Brain pericyte (primary cell): ENCODE measurements around the gene PHETA2.
"Not testable (repeated sequence)": the region's sequence is repeated elsewhere in the genome, so short reads cannot be mapped to it uniquely, and the experiment has no call there.

Experiments used
- DNase-seq: peaks from one replicate; pipeline ENCODE4 v3.0.0-alpha.2; 2012; ENCODE audit warnings: low read depth, low spot score

The PHETA2 gene

GRCh38 chr22:42069801-42070516, 4.1 kb upstream of the PHETA2 start:
- DNase-seq, result no peak

- DNase-seq, result peak; percentile 87
Measured at GRCh38 chr22:42070517-42071422, 3.3 kb upstream of the PHETA2 start, which contains the start of gene NAGA. Gene NAGA, minus strand, starts transcription at chr22:42070812. Its CDS starts 515 bp downstream, at chr22:42070297.

GRCh38 chr22:42071508-42071907, 2.5 kb upstream of the PHETA2 start:
- not testable (repeated sequence) for DNase-seq

GRCh38 chr22:42072606-42073330, 1.3 kb upstream of the PHETA2 start:
- no peak for DNase-seq

GRCh38 chr22:42073621-42074041, 417 bp upstream of the PHETA2 start:
- no peak for DNase-seq

GRCh38 chr22:42074846-42075676, 1.0 kb downstream of the PHETA2 start:
- no peak for DNase-seq

GRCh38 chr22:42076764-42077485, 2.9 kb downstream of the PHETA2 start:
- DNase-seq, result no peak

GRCh38 chr22:42077486-42078125, 3.6 kb downstream of the PHETA2 start:
- DNase-seq, result no peak

GRCh38 chr22:42078469-42079318, 4.6 kb downstream of the PHETA2 start:
- no peak for DNase-seq

- peak; percentile 94 for DNase-seq
Measured at GRCh38 chr22:42079319-42080251, 5.5 kb downstream of the PHETA2 start, which contains the start of gene SMDT1. Gene SMDT1, plus strand, starts transcription at chr22:42079700. Its CDS starts 69 bp downstream, at chr22:42079769.

- DNase-seq, result no peak
Measured at GRCh38 chr22:42080287-42080686, 6.2 kb downstream of the PHETA2 start.

- no peak for DNase-seq
Measured at GRCh38 chr22:42083119-42083518, 9.1 kb downstream of the PHETA2 start.

- no peak for DNase-seq
Measured at GRCh38 chr22:42084874-42085273, 10.8 kb downstream of the PHETA2 start.

GRCh38 chr22:42086051-42086450, 12.0 kb downstream of the PHETA2 start:
- no peak for DNase-seq

- DNase-seq, result peak; percentile 97
Measured at GRCh38 chr22:42090596-42091454, 16.8 kb downstream of the PHETA2 start, which contains the start of gene NDUFA6. Gene NDUFA6, minus strand, starts transcription at chr22:42090772. Its CDS starts 28 bp downstream, at chr22:42090744.

GRCh38 chr22:42091455-42091782, 17.4 kb downstream of the PHETA2 start:
- DNase-seq, result no peak

GRCh38 chr22:42101199-42101598, 27.2 kb downstream of the PHETA2 start:
- DNase-seq, result no peak
